NCI-H510A treated with DMSO at 0.1 percent for 48 hours (cell line): ENCODE results near the gene ARHGAP22.

Experiments used
- DNase-seq: peaks from one replicate; lab custom pipeline; 2025; lab: John Stamatoyannopoulos, UW

The ARHGAP22 gene

GRCh38 chr10:48511875-48512231 lies 93.0 kb downstream of the ARHGAP22 start:
- no peak for DNase-seq

GRCh38 chr10:48511066-48511874 lies 93.6 kb downstream of the ARHGAP22 start:
- DNase-seq: no peak

DNA sequence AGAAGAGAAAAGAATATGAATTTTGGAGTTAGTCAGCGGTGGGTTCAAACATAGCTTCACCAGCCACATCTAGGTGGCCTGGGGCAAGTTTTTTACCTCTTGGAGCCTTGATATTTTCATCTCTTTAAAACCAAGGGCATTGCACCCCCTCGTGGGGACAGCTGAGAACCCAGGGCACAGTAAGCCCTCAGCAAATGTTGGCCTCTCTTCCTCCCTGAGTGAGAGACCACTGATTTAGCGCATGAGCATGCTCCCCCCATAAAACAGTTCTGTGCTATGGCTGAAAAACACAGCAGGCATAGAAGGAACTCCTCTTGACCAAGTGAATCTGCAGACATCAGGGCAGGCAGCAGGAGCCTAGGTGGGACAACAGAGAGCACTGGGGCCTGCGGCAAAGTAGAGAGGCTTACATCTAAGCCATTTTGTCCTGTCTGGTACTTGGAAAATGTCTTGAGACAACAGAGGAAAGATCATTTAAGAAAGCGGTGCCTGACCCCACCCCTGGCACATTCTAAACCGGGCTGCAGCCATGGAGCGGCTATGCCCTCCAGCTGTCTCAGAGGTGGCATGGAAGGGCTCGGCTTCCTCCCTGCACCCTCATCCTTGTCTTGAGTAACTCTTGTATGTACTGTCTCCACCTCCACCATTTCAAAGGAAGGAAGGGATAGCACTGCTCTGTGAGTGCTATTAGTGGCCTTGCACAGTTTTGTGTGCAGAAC lies 94.7 kb downstream of the ARHGAP22 start:
- no peak for DNase-seq

GRCh38 chr10:48508791-48509772 lies 95.8 kb downstream of the ARHGAP22 start:
- DNase-seq: no peak

DNA sequence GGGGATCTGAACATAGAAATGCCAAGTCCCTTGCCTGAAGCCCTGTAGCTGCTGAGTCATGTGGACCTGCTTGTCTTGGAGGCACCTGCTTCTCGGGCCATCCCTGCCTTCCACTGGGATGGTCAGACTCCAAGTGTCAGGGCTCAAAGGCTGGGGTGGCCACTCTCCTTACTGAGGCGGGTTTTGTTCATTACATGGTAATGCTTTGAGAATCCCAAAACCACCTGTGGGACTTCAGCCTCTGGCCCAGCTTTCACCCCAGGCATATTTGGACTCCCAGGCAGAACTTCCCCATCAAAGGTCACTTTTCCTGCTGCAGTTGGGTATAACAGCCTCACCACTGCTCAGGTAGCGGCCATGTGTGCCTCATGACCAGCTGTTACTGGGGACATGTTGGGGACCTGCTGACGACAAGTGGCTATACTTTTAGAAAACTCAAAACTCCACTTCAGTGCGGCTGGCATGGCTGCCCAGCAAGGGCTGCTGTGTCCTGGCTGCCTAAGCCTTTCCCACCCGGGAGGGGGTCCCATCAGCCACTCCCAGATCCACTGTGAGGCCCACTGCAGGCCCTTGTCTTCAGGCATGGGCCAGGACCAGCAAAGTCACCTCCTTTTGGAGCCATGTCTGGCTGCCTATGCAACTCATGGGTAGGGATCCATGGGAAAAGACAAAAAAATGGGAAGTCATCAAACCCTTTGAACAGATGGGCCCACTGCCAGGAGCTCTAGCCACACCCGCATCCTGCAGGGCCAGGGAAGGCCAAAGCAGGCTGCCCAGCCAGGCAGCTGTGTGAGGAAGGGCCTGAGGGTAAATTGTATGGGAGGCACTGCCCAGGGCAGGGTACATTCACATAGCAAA lies 96.7 kb downstream of the ARHGAP22 start:
- DNase-seq: no peak

GRCh38 chr10:48507494-48507893 lies 97.4 kb downstream of the ARHGAP22 start:
- DNase-seq: no peak

DNA sequence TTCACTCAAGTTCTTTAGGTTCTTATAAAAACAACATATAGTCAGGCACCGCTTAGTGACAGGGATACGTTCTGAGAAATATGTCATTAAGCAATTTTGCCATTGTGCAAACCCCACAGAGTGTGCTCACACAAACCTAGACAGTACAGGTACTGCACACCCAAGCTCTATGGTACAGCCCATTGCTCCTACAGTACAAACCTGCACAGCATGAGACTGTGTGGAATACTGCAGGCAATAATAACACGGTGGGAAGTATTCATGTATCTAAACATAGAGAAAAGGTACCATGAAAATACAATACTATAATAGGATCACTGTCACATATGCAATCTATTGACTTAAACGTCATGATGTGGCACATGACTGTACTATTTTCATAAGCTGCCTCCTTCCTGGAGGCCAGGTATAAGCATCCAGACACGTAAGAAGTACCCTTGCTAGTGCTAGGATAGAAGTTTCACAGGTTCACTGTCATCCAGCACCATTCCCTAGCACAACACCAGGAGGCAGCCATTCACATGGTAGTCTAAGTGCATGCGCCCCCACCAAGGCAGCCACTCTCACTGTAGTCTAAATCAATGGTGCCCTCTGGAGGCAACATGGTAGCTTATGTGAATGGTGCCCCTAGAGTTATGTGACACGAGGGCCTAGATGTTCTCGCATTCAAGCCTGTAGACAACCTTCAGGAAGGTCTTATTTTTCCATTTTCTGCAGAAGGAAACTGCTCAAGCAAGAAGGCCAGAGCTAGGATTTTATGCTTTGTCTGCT lies 98.5 kb downstream of the ARHGAP22 start:
- peak; percentile 55 for DNase-seq

- DNase-seq: no peak
These were observed 99.3 kb downstream of the ARHGAP22 start for GRCh38 chr10:48505394-48506112.

DNA sequence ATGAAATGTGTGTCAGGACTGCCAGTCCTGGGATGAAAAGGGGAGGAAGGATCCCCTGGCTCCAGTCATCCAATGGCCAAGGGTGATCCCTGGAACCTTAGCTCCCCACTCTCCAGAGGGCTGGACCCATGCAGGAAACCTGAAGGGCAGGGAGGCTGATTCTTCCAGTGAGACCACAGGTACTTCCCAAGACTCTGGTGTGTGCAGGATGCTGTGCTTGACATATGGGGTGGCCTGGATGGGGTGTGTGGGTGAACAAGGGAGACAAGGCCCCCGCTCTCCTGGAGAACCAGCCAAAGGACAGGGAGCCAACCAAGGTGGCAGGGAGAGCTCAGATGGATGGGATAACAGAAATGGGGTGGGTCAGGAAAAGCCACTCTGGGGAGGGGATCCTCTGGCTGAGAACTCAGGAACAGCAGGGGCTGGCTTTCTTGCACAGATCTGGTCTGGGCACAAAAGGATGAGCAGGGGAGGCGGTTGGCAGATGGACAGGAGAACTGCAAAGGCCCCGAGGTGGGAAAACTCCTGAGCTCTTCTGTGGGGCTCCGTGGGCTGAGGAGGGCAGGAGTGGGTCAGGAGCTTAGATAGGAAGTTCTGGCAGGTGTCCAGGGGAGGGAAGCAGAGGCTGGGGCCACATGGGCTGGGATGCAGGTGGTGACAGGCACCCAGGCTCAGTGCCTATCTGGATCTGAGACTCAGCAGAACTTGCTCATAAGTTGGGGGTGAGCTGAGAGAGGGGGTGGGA lies 100.6 kb downstream of the ARHGAP22 start:
- DNase-seq: no peak

DNA sequence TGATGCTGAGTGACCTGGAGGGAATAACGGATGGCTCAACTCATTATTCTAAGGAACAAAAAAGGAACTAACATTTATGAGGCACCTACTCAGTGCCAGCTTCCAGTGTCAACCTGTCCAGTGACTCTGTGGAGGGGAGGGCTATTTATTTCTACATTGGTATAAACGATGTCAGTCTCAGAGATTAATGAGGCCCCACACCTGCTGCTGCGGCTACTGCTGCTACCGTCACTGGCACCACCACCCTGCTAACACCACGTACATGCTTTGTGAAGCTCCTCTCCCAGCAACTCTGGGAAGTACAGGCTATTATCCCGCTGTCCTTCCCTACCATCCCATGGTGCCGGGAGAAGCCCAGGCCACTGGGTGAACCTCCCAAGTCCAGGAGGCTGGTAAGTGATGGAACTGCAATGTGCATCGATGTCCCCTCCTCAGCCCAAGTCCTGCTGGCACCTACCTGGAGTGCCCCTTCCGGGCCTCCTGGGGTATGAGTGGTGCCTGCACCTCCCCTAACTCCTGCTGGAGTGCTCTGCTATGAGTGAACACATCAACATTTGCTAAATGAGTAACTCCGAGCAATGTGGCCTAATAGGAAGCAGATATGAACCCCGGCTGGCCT lies 101.5 kb downstream of the ARHGAP22 start:
- DNase-seq: no peak

GRCh38 chr10:48502791-48503190 lies 102.1 kb downstream of the ARHGAP22 start:
- DNase-seq: no peak

- DNase-seq: no peak
These were observed 102.8 kb downstream of the ARHGAP22 start for GRCh38 chr10:48501787-48502771.

DNA sequence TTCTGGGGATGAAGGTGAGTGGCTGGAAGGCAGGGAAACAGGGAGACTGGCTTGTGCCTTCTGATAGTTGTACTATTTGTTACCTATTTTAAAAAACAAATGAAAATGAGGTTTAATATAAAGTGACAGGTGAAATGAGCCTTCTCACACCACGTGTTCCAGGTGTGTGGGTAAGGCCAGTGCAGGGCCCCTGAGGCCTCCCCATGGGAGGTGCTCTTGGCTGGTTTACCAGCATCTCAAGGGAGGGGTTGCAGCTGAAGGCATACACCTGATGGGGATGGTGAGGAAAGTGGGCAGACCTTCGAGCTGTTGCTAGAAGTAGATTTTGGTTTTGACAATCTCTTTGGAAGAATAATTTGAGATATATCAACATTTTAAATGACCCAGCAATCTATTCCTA lies 103.6 kb downstream of the ARHGAP22 start:
- DNase-seq: no peak

GRCh38 chr10:48500771-48501170 lies 104.1 kb downstream of the ARHGAP22 start:
- no peak for DNase-seq

DNA sequence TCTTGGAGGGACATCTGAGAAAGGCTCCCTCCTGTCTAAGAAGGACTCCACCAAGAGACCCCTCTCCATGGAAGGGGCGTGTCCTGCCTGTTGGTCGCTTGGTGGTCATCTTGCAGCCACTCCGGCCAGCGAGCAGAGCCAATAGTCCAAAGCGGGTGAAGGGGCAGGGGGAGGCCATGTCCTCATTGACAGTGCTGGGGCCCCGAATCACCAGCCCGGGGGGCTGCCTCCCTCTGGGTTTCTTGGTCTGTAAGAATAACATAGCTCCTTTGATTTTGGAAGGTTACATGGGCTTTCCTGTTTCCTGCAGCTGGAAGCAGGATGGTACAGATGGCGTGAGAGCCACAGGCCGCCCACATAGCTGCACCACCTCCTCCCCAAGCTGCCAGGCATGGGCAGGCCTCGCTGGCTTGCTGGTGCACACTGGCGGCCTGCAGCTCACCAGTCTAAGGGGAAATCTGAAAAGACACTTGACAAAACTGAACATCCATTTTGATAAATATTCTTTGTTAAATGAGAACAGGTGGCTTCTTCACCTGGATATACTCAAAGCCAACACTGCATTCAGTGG lies 105.8 kb downstream of the ARHGAP22 start:
- no peak for DNase-seq

GRCh38 chr10:48497780-48498770 lies 106.8 kb downstream of the ARHGAP22 start:
- DNase-seq: no peak
